ENCODE measurements around the gene SH3TC1.
A peak's percentile ranks its signal among the peaks of the same experiment; 100 is the strongest.

Gene SH3TC1

GRCh38 chr4:8164194-8164565, 34.9 kb upstream of the SH3TC1 start:
- DNase-seq: no peak

- DNase-seq: no peak
Observed at GRCh38 chr4:8164687-8165086, 34.4 kb upstream of the SH3TC1 start.

- no peak for DNase-seq
Observed at GRCh38 chr4:8165374-8165896, 33.7 kb upstream of the SH3TC1 start.

GRCh38 chr4:8167291-8167690, 31.8 kb upstream of the SH3TC1 start:
- no peak for DNase-seq

- DNase-seq: no peak
Observed at GRCh38 chr4:8167815-8168214, 31.3 kb upstream of the SH3TC1 start.

GRCh38 chr4:8168232-8168631, 30.9 kb upstream of the SH3TC1 start:
- DNase-seq: no peak

- no peak for DNase-seq
Observed at GRCh38 chr4:8168832-8169598, 30.1 kb upstream of the SH3TC1 start.

- no peak for DNase-seq
Observed at GRCh38 chr4:8169763-8170162, 29.3 kb upstream of the SH3TC1 start.

GRCh38 chr4:8170341-8170740, 28.7 kb upstream of the SH3TC1 start:
- no peak for DNase-seq

- DNase-seq: no peak
Observed at GRCh38 chr4:8171266-8171665, 27.8 kb upstream of the SH3TC1 start.

GRCh38 chr4:8171984-8172924, 26.8 kb upstream of the SH3TC1 start:
- DNase-seq: no peak

- no peak for DNase-seq
Observed at GRCh38 chr4:8173492-8174242, 25.4 kb upstream of the SH3TC1 start.

GRCh38 chr4:8174970-8175369, 24.1 kb upstream of the SH3TC1 start:
- DNase-seq: no peak

GRCh38 chr4:8175686-8176085, 23.4 kb upstream of the SH3TC1 start:
- no peak for DNase-seq

- DNase-seq: peak in 2 of 4 experiments; percentile 5 to 27
Observed at GRCh38 chr4:8176547-8177399, 22.3 kb upstream of the SH3TC1 start.

GRCh38 chr4:8177552-8177951, 21.5 kb upstream of the SH3TC1 start:
- DNase-seq: no peak

- DNase-seq: no peak
Observed at GRCh38 chr4:8177956-8178355, 21.1 kb upstream of the SH3TC1 start.

- no peak for DNase-seq
Observed at GRCh38 chr4:8179074-8179473, 20.0 kb upstream of the SH3TC1 start.

- DNase-seq: no peak
Observed at GRCh38 chr4:8179771-8180170, 19.3 kb upstream of the SH3TC1 start.

GRCh38 chr4:8180310-8181093, 18.6 kb upstream of the SH3TC1 start:
- no peak for DNase-seq

- DNase-seq: no peak
Observed at GRCh38 chr4:8181119-8181518, 18.0 kb upstream of the SH3TC1 start.

Data from activated naive CD4-positive, alpha-beta T cell (primary cell).